GM19467 (cell line): ENCODE measurements around the gene FAM209A.
"Not testable (repeated sequence)": the region's sequence is repeated elsewhere in the genome, so short reads cannot be mapped to it uniquely, and the experiment has no call there.

Source experiments
- ATAC-seq: cut with Tn5 transposase; IDR thresholded peaks from one replicate; pipeline ENCODE4 v1.9.1; 2021; ENCODE audit warnings: mild to moderate bottlenecking, moderate library complexity; ENCODE audit not compliant: unreplicated experiment

FAM209A gene

GRCh38 chr20:56524444-56524843 is at the start of gene FAM209A:
Gene FAM209A, plus strand, starts transcription at chr20:56524744. Its CDS starts 65 bp downstream, at chr20:56524809.
- ATAC-seq = not testable (repeated sequence)

- ATAC-seq = no peak
These were observed 40.6 kb upstream of the FAM209A start for GRCh38 chr20:56483970-56484369.

- no peak for ATAC-seq
These were observed 37.3 kb upstream of the FAM209A start for GRCh38 chr20:56487216-56487615.

- no peak for ATAC-seq
These were observed 36.0 kb upstream of the FAM209A start for GRCh38 chr20:56488566-56488965.

GRCh38 chr20:56501116-56501515 is 23.4 kb upstream of the FAM209A start:
- no peak for ATAC-seq

- ATAC-seq = no peak
These were observed 20.6 kb upstream of the FAM209A start for GRCh38 chr20:56503916-56504315.

- ATAC-seq = no peak
These were observed 20.1 kb upstream of the FAM209A start for GRCh38 chr20:56504373-56505005.

GRCh38 chr20:56506103-56506502 is 18.4 kb upstream of the FAM209A start:
- no peak for ATAC-seq

- ATAC-seq = no peak
These were observed 12.6 kb upstream of the FAM209A start for GRCh38 chr20:56511926-56512325.

GRCh38 chr20:56513161-56514150 is 11.1 kb upstream of the FAM209A start:
- ATAC-seq = no peak

- ATAC-seq = no peak
These were observed 7.9 kb upstream of the FAM209A start for GRCh38 chr20:56516631-56517030.

GRCh38 chr20:56517211-56517610 is 7.3 kb upstream of the FAM209A start:
- ATAC-seq = no peak

GRCh38 chr20:56517641-56518040 is 6.9 kb upstream of the FAM209A start:
- no peak for ATAC-seq

- no peak for ATAC-seq
These were observed 6.4 kb upstream of the FAM209A start for GRCh38 chr20:56518126-56518525.

GRCh38 chr20:56518721-56519398 is 5.7 kb upstream of the FAM209A start:
- no peak for ATAC-seq

GRCh38 chr20:56519551-56519950 is 5.0 kb upstream of the FAM209A start:
- no peak for ATAC-seq

- ATAC-seq = no peak
These were observed 4.4 kb upstream of the FAM209A start for GRCh38 chr20:56520180-56520579.

GRCh38 chr20:56520746-56521354 is 3.7 kb upstream of the FAM209A start:
- ATAC-seq = not testable (repeated sequence)

GRCh38 chr20:56522311-56522710 is 2.2 kb upstream of the FAM209A start:
- ATAC-seq = no peak

- ATAC-seq = no peak
These were observed 3.0 kb downstream of the FAM209A start for GRCh38 chr20:56527521-56527920.

GRCh38 chr20:56532946-56533345 is 8.4 kb downstream of the FAM209A start, which contains the start of gene FAM209B:
Gene FAM209B, plus strand, starts transcription at chr20:56533246. Its CDS starts 96 bp downstream, at chr20:56533342.
- ATAC-seq = not testable (repeated sequence)
